ENCODE results near the gene ZNF174. TPM values are rescaled to one million over a fixed set of nuclear protein-coding genes. Genes with fewer than 3 reads are reported as not detected.

The ZNF174 gene
- total and polyA plus RNA-seq, 2 of the 8 experiments (the other 6 are each of a cell fraction or from before 2014, with no cell fraction given): 9.1 to 12.7 TPM

DNA sequence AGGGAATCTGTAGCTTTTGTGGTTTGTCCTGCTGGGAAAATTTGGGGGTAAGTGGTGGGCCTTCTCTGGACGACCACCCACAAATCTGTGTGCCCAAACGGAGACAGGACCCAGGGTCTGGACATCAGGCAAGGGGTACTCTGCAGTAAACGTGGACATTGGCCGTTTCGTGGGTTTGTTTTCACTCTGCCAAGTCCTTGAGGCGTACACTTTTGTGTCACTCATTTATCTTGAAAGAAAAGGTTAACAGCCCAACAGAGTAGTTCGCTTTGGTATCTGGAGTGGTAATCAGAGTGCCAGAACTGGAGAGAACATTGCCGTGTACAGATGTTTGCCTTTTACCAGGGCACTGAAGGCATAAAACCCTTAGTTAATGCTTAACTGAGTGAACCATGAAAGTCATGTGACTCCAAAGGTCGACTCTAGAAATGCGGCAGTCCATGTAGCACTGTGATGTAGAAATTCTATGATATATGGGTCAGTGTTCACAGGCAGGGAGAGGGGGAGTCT is 57.9 kb downstream of the ZNF174 start (continued):
- no peak for TF ChIP-seq NRF1 (IDR thresholded peaks at IDR 0.05; ENCODE audit: low read depth, low read length)
- TF ChIP-seq TBP (IDR thresholded peaks at IDR 0.05; ENCODE audit: low read depth, low read length): no peak
- no peak for TF ChIP-seq POU5F1 (IDR thresholded peaks at IDR 0.05; ENCODE audit: low read depth, low read length)
- no peak for TF ChIP-seq SRF (IDR thresholded peaks at IDR 0.05; ENCODE audit: low read depth, low read length)
- TF ChIP-seq YY1 (IDR thresholded peaks at IDR 0.05; ENCODE audit: low read depth, low read length): no peak
- TF ChIP-seq GTF2F1 (IDR thresholded peaks at IDR 0.05; ENCODE audit: borderline replicate concordance, low read depth, low read length): no peak
- TF ChIP-seq CREB1 (IDR thresholded peaks at IDR 0.05): no peak
- TF ChIP-seq CTBP2 (IDR thresholded peaks at IDR 0.05; ENCODE audit: borderline replicate concordance, insufficient read depth, insufficient read length, low read length): no peak
- TF ChIP-seq RBBP5 (IDR thresholded peaks at IDR 0.05; ENCODE audit: borderline replicate concordance, low read depth, low read length): no peak

Other genes with a start within 250 kb of the ZNF174 start
- 0.48 and 0.52 TPM in 2 replicates for gene OR1F1, start 213.0 kb upstream of the ZNF174 start, total RNA-seq (2021; fragmentation: NEBNext Ultra II Directional; extraction: Animal tissue kit (Norgen Biotek cat#: 25700))
- gene OR1F1, start 213.0 kb upstream of the ZNF174 start, polyA plus RNA-seq (2011; rRNA removed): 0.93 and 1.2 TPM in 2 replicates
- 7.5 and 9.9 TPM in 2 replicates for gene ZNF200, start 166.1 kb upstream of the ZNF174 start, total RNA-seq (2021; fragmentation: NEBNext Ultra II Directional; extraction: Animal tissue kit (Norgen Biotek cat#: 25700))
- gene ZNF200, start 166.1 kb upstream of the ZNF174 start, polyA plus RNA-seq (2011; rRNA removed): 2.7 and 3.0 TPM in 2 replicates
- gene MEFV, start 144.6 kb upstream of the ZNF174 start, total RNA-seq (2021; fragmentation: NEBNext Ultra II Directional; extraction: Animal tissue kit (Norgen Biotek cat#: 25700)): not detected in 2 replicates
- gene MEFV, start 144.6 kb upstream of the ZNF174 start, polyA plus RNA-seq (2011; rRNA removed): 0.02 and 0.03 TPM in 2 replicates
- gene ZNF263, start 117.7 kb upstream of the ZNF174 start, total RNA-seq (2021; fragmentation: NEBNext Ultra II Directional; extraction: Animal tissue kit (Norgen Biotek cat#: 25700)): 26.7 and 27.8 TPM in 2 replicates
- gene ZNF263, start 117.7 kb upstream of the ZNF174 start, polyA plus RNA-seq (2011; rRNA removed): 9.2 and 20.7 TPM in 2 replicates
- gene TIGD7, start 95.8 kb upstream of the ZNF174 start, total RNA-seq (2021; fragmentation: NEBNext Ultra II Directional; extraction: Animal tissue kit (Norgen Biotek cat#: 25700)): 7.0 and 8.9 TPM in 2 replicates
- 2.8 and 3.0 TPM in 2 replicates for gene TIGD7, start 95.8 kb upstream of the ZNF174 start, polyA plus RNA-seq (2011; rRNA removed)
- 27.3 and 30.0 TPM in 2 replicates for gene ZNF75A, start 95.7 kb upstream of the ZNF174 start, total RNA-seq (2021; fragmentation: NEBNext Ultra II Directional; extraction: Animal tissue kit (Norgen Biotek cat#: 25700))
- gene ZNF75A, start 95.7 kb upstream of the ZNF174 start, polyA plus RNA-seq (2011; rRNA removed): 5.2 and 9.3 TPM in 2 replicates
- not detected in 2 replicates for gene OR2C1, start 45.3 kb upstream of the ZNF174 start, total RNA-seq (2021; fragmentation: NEBNext Ultra II Directional; extraction: Animal tissue kit (Norgen Biotek cat#: 25700))
- not detected in 2 replicates for gene OR2C1, start 45.3 kb upstream of the ZNF174 start, polyA plus RNA-seq (2011; rRNA removed)
- 22.0 and 22.6 TPM in 2 replicates for gene ZSCAN32, start 211 bp upstream of the ZNF174 start, total RNA-seq (2021; fragmentation: NEBNext Ultra II Directional; extraction: Animal tissue kit (Norgen Biotek cat#: 25700))
- 9.6 and 13.4 TPM in 2 replicates for gene ZSCAN32, start 211 bp upstream of the ZNF174 start, polyA plus RNA-seq (2011; rRNA removed)
- 2.3 and 2.6 TPM in 2 replicates for gene ZNF597, start 42.3 kb downstream of the ZNF174 start, total RNA-seq (2021; fragmentation: NEBNext Ultra II Directional; extraction: Animal tissue kit (Norgen Biotek cat#: 25700))
- 0.63 and 0.68 TPM in 2 replicates for gene ZNF597, start 42.3 kb downstream of the ZNF174 start, polyA plus RNA-seq (2011; rRNA removed)
- gene NAA60, start 42.5 kb downstream of the ZNF174 start, total RNA-seq (2021; fragmentation: NEBNext Ultra II Directional; extraction: Animal tissue kit (Norgen Biotek cat#: 25700)): 47.6 and 48.3 TPM in 2 replicates
- 34.1 and 61.0 TPM in 2 replicates for gene NAA60, start 42.5 kb downstream of the ZNF174 start, polyA plus RNA-seq (2011; rRNA removed)
- not detected in 2 replicates for gene C16orf90, start 94.3 kb downstream of the ZNF174 start, total RNA-seq (2021; fragmentation: NEBNext Ultra II Directional; extraction: Animal tissue kit (Norgen Biotek cat#: 25700))
- not detected in 2 replicates for gene C16orf90, start 94.3 kb downstream of the ZNF174 start, polyA plus RNA-seq (2011; rRNA removed)
- 11.5 and 15.1 TPM in 2 replicates for gene CLUAP1, start 99.8 kb downstream of the ZNF174 start, total RNA-seq (2021; fragmentation: NEBNext Ultra II Directional; extraction: Animal tissue kit (Norgen Biotek cat#: 25700))
- gene CLUAP1, start 99.8 kb downstream of the ZNF174 start, polyA plus RNA-seq (2011; rRNA removed): 4.0 and 4.8 TPM in 2 replicates
- gene NLRC3, start 176.2 kb downstream of the ZNF174 start, total RNA-seq (2021; fragmentation: NEBNext Ultra II Directional; extraction: Animal tissue kit (Norgen Biotek cat#: 25700)): 0.20 and 0.21 TPM in 2 replicates
- 0.18 and 0.25 TPM in 2 replicates for gene NLRC3, start 176.2 kb downstream of the ZNF174 start, polyA plus RNA-seq (2011; rRNA removed)
- 10.9 and 11.4 TPM in 2 replicates for gene SLX4, start 210.4 kb downstream of the ZNF174 start, total RNA-seq (2021; fragmentation: NEBNext Ultra II Directional; extraction: Animal tissue kit (Norgen Biotek cat#: 25700))
- 4.4 and 6.1 TPM in 2 replicates for gene SLX4, start 210.4 kb downstream of the ZNF174 start, polyA plus RNA-seq (2011; rRNA removed)

All from H1 (cell line).